Hepatocyte (in vitro differentiated cells): ENCODE measurements around the gene GSPT1. TPM values are rescaled to one million over a fixed set of nuclear protein-coding genes. Genes with fewer than 3 reads are reported as not detected.

ENCODE experiments used
- DNase-seq: peaks from one replicate; pipeline ENCODE4 v3.0.0-alpha.2; 2016; ENCODE audit warnings: low spot score
- H2AFZ ChIP-seq: fragments of 200-600 bp; sonication (generic); 2 replicates; pipeline ENCODE4 v1.6.0; 2016; ENCODE audit warnings: antibody characterized with exemption, mild to moderate bottlenecking
- H3K27ac ChIP-seq: fragments of 200-600 bp; sonication (generic); 2 replicates; pipeline ENCODE4 v1.5.1; 2016; ENCODE audit warnings: mild to moderate bottlenecking
- H3K27me3 ChIP-seq: fragments of 200-600 bp; sonication (generic); 2 replicates; pipeline ENCODE4 v1.6.1; 2016
- H3K36me3 ChIP-seq: fragments of 200-600 bp; sonication (generic); replicated peaks from 2 replicates; pipeline ENCODE4 v1.5.1; 2016; ENCODE audit warnings: low read depth; ENCODE audit not compliant: insufficient read depth
- H3K4me1 ChIP-seq: fragments of 200-600 bp; sonication (generic); 2 replicates; pipeline ENCODE4 v1.5.1; 2016; ENCODE audit warnings: mild to moderate bottlenecking, moderate library complexity; ENCODE audit not compliant: insufficient read depth
- H3K4me2 ChIP-seq: fragments of 200-600 bp; sonication (generic); 2 replicates; pipeline ENCODE4 v1.6.0; 2016
- H3K4me3 ChIP-seq: fragments of 200-600 bp; sonication (generic); 2 replicates; pipeline ENCODE4 v1.5.1; 2016; ENCODE audit warnings: mild to moderate bottlenecking
- H3K79me2 ChIP-seq: fragments of 200-600 bp; sonication (generic); 2 replicates; pipeline ENCODE4 v1.6.0; 2017; ENCODE audit warnings: mild to moderate bottlenecking
- H3K9me2 ChIP-seq: fragments of 200-600 bp; sonication (generic); replicated peaks from 2 replicates; pipeline ENCODE4 v1.6.0; 2017; ENCODE audit warnings: mild to moderate bottlenecking; ENCODE audit not compliant: insufficient read depth
- H3K9me3 ChIP-seq: fragments of 200-600 bp; sonication (generic); 2 replicates; pipeline ENCODE4 v1.5.1; 2016; ENCODE audit warnings: low read depth, mild to moderate bottlenecking
- H4K20me1 ChIP-seq: fragments of 200-600 bp; sonication (generic); 2 replicates; pipeline ENCODE4 v1.6.0; 2016; ENCODE audit warnings: mild to moderate bottlenecking; ENCODE audit not compliant: insufficient read depth, poor library complexity, severe bottlenecking
- EZH2 ChIP-seq: fragments of 200-600 bp; sonication (generic); IDR thresholded peaks from 2 replicates; pipeline ENCODE4 v1.6.1; 2016; ENCODE audit warnings: antibody characterized with exemption, mild to moderate bottlenecking, borderline replicate concordance
- EZH2phosphoT487 ChIP-seq: fragments of 200-600 bp; sonication (generic); IDR thresholded peaks from one replicate; pipeline ENCODE4 v1.6.1; 2018; ENCODE audit warnings: antibody characterized with exemption, mild to moderate bottlenecking, low read depth, moderate library complexity; ENCODE audit not compliant: unreplicated experiment, severe bottlenecking
- WGBS: methylation state at CpG from one replicate; pipeline ENCODE4 v1.1.6; 2016; ENCODE audit warnings: low lambda C conversion rate; ENCODE audit errors: missing lambda C conversion rate; 5-methylcytosine and 5-hydroxymethylcytosine counted together
- polyA plus RNA-seq: library from polyadenylated mRNA; unstranded; fragments of >200 nt; fragmentation: Nextera tagmentation; extraction: Ambion mirVana; gene quantifications from 2 replicates; pipeline ENCODE4 v1.2.1, GENCODE V29; 2016
- total RNA-seq: library from RNA; depleted of rRNA; stranded (reverse); fragments of >200 nt; gene quantifications from 2 replicates; pipeline ENCODE4 v1.2.3, GENCODE V29; 2014
- TF ChIP-seq, protein P1 (sequence below): fragments of 200-600 bp; sonication (generic); IDR thresholded peaks from 2 replicates; pipeline ENCODE4 v1.5.1; 2016; ENCODE audit warnings: antibody characterized with exemption, mild to moderate bottlenecking; ENCODE audit not compliant: poor library complexity

The GSPT1 gene
- total and polyA plus RNA-seq, 2 experiments from 2014 or later = 79.2 to 109 TPM

DNA sequence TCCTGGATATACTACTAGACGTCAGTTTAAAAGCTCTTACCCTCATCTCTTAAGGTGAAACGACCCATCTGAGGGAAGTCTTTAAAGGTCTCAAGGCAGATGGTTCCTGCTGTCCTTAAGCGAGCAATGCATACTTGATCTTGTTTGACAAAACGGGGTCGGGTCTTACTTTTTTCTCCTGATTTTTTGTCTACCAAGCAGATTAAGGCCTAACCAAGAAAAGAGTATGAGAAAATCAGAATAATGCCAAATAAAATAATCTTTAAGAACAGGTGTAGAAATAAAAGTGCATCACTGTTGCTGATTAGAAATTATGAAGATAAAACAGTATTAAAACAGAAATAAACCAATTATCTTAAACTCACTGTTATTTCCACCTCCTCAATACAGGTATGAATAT is 40.0 kb downstream of the GSPT1 start:
- Histone ChIP-seq H3K27me3 (no peaks in the 10 kb centered on the region), H3K4me2 (no peak overlapping the region), H3K4me1 (no peaks in the 10 kb centered on the region), H3K9me3 (no peaks in the 10 kb centered on the region), H3K36me3 (no peaks in the 10 kb centered on the region), H2AFZ (no peak overlapping the region), H3K4me3 (no peak overlapping the region), H4K20me1 (no peaks in the 10 kb centered on the region), H3K79me2 (peaks cover 33% of the 10 kb centered on the region), H3K27ac (no peak overlapping the region), H3K9me2 (no peaks in the 10 kb centered on the region)
- TF ChIP-seq EZH2phosphoT487 = no peak
- TF ChIP-seq, protein P1, sequence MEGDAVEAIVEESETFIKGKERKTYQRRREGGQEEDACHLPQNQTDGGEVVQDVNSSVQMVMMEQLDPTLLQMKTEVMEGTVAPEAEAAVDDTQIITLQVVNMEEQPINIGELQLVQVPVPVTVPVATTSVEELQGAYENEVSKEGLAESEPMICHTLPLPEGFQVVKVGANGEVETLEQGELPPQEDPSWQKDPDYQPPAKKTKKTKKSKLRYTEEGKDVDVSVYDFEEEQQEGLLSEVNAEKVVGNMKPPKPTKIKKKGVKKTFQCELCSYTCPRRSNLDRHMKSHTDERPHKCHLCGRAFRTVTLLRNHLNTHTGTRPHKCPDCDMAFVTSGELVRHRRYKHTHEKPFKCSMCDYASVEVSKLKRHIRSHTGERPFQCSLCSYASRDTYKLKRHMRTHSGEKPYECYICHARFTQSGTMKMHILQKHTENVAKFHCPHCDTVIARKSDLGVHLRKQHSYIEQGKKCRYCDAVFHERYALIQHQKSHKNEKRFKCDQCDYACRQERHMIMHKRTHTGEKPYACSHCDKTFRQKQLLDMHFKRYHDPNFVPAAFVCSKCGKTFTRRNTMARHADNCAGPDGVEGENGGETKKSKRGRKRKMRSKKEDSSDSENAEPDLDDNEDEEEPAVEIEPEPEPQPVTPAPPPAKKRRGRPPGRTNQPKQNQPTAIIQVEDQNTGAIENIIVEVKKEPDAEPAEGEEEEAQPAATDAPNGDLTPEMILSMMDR = no peak
- no peak for TF ChIP-seq EZH2
- WGBS = 90% methylated on average over 5 of the region's 5 CpGs
- DNase-seq = no peak

- 50% methylated on average over 7 of the region's 7 CpGs for WGBS
- Histone ChIP-seq H3K4me3 (no peak overlapping the region), H2AFZ (no peak overlapping the region), H3K4me1 (peaks cover 6% of the 10 kb centered on the region), H3K4me2 (no peak overlapping the region), H3K36me3 (no peaks in the 10 kb centered on the region), H3K27me3 (no peaks in the 10 kb centered on the region), H4K20me1 (no peaks in the 10 kb centered on the region), H3K9me3 (no peaks in the 10 kb centered on the region), H3K9me2 (no peaks in the 10 kb centered on the region), H3K79me2 (peaks cover 25% of the 10 kb centered on the region), H3K27ac (no peak overlapping the region)
- TF ChIP-seq, protein P1 = peak; percentile 14
- TF ChIP-seq EZH2 = no peak
- peak; percentile 15 for DNase-seq
Observed at GRCh38 chr16:11871193-11871592, 44.6 kb downstream of the GSPT1 start.

- no peaks in the 10 kb centered on the region for H3K27me3 ChIP-seq
- TF ChIP-seq EZH2 (no peak), EZH2phosphoT487 (no peak)
- TF ChIP-seq, protein P1 = no peak
- no peak overlapping the region for H3K4me2 ChIP-seq
- H3K36me3 ChIP-seq = no peaks in the 10 kb centered on the region
- no peak overlapping the region for H3K4me3 ChIP-seq
- no peaks in the 10 kb centered on the region for H3K9me2 ChIP-seq
- H3K27ac ChIP-seq = no peak overlapping the region
- peaks cover 26% of the 10 kb centered on the region for H3K79me2 ChIP-seq
- no peaks in the 10 kb centered on the region for H3K9me3 ChIP-seq
- no peaks in the 10 kb centered on the region for H4K20me1 ChIP-seq
- no peak overlapping the region for H2AFZ ChIP-seq
- no peak for DNase-seq
- WGBS = 76% methylated on average over 3 of the region's 3 CpGs
- H3K4me1 ChIP-seq = peaks cover 6% of the 10 kb centered on the region
Observed at GRCh38 chr16:11870399-11870798, 45.4 kb downstream of the GSPT1 start.
